GM18511 (cell line): ENCODE data around the gene PTGER4.
"Not testable (repeated sequence)": the region's sequence is repeated elsewhere in the genome, so short reads cannot be mapped to it uniquely, and the experiment has no call there.

ENCODE experiments used
- ATAC-seq: cut with Tn5 transposase; IDR thresholded peaks from one replicate; pipeline ENCODE4 v1.9.1; 2021; ENCODE audit warnings: mild to moderate bottlenecking, moderate library complexity; ENCODE audit not compliant: unreplicated experiment

The PTGER4 gene

DNA sequence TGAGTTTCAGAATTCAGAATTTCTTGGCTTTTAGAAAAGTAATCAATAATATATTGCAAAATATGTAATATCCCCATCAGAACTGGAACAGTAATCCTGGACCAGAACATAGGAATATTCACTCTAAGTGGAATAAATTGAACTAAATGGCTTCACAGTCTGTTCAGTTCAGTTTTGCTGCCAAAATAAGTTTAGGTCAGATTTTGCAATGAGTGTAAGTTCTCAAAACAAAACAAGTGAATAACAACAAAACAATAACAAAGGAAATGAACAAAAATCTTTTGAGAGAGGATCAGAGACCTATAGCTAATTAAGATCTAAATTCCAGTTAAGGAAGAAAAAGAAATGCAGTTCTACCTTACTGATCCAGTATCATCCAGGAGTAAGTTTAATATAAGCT is 9.3 kb downstream of the PTGER4 start:
- ATAC-seq = no peak

DNA sequence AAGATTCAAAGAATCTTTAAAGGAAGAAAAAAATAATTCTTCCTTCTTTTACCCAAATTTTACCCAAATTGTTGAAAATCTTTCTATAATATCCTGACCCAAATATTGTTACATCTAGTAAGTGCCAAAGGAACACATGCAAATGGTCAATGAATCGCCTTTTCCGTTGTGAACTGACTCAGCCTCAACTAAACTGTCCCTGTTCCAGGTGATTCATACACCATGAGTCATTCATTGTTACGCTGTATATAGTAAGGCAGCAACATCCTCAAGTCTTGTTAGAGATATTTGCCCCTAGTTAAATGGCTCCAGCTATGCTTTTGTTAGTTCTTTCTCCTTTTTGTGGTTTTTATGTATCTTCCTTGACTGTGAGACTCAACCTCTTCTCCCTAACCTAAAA is 9.7 kb downstream of the PTGER4 start:
- ATAC-seq = peak; percentile 74

DNA sequence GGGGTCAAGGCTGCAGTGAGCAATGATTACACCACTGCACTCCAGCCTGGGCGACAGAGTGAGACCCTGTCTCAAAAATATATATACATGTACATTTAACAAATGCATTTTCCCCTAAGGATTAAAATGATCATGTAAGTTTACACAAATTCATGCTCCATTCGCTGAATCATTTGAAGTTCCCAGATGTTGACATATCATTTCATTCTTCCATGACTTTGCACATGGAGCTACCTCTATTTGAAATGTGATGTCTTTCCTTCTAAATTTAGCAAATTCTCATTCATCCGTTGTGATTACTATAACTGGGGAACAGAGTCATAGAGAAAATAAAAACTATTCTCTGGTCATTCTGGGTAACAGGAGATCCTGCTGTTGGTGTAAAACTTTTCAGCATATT is 10.6 kb downstream of the PTGER4 start:
- no peak for ATAC-seq

DNA sequence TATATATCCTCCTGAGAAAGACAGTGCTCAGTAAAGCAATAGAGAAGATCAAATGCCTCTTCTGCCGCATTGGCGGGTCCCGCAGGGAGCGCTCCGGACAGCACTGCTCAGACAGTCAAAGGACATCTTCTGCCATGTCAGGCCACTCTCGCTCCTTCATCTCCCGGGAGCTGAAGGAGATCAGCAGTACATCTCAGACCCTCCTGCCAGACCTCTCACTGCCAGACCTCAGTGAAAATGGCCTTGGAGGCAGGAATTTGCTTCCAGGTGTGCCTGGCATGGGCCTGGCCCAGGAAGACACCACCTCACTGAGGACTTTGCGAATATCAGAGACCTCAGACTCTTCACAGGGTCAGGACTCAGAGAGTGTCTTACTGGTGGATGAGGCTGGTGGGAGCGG is 12.2 kb downstream of the PTGER4 start:
- ATAC-seq = no peak

DNA sequence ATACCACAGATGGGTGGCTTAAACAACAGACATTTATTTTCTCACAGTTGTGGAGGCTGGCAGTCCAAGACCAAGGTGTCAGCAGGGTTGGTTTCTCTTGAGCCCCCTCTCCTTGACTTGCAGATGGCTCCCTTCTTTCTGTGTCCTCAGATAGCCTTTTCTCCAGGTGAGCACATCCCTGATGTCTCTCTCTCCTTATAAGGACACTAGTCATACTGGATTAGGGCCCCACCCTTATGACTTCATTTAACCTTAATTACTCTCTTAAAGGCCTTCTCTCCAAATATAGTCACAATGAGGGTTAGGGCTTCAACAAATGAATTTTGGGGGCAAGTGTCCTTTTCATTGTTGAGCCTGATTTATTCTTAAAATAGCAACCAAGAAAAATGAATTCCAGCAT is 14.7 kb downstream of the PTGER4 start:
- no peak for ATAC-seq

DNA sequence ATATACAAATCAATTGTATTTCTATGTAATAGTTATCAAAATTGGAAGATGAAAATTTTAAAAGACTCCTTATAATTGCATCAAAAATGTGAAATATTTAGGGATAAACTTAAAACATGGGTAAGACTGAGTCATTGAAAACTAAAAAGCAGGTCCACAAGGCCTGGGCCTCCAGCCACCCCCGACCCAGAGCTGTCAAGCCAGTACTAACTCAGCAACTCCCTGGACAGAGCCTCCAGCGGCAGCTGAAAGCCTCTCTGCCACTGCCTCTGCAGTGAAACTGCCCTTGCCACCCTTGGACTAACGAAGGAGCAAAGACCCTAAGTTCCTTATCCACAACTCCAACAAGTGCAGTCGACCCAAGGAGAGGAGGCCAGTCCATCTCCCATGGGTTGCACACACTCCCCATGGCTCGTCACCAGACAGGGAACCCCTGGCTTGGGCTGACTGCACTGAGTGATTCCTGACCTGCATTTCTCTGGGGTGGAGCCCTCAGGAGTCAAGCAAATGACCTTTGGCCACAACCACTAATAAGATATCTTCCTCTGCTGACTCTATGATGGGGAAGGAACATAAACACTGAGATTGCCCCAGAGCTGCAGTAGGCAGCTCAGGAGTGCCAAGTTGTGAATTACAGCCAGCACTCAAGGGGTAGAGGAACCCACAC is 20.5 kb downstream of the PTGER4 start:
- ATAC-seq = no peak

DNA sequence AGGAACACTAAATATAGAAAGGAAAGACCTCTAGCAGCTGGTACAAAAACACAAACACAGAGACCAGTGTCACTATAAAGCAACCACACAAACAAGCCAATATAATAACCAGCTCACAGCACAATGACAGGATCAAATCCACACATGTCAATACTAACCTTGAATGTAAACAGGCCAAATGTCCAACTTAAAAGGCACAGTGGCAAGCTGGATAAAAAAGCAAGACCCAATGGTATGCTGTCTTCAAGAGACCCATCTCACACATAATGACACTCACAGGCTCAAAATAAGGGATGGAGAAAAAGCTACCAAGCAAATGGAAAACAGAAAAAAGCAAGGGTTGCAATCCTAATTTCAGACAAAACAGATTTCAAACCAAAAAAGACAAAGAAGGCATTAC is 22.3 kb downstream of the PTGER4 start:
- ATAC-seq = not testable (repeated sequence)

DNA sequence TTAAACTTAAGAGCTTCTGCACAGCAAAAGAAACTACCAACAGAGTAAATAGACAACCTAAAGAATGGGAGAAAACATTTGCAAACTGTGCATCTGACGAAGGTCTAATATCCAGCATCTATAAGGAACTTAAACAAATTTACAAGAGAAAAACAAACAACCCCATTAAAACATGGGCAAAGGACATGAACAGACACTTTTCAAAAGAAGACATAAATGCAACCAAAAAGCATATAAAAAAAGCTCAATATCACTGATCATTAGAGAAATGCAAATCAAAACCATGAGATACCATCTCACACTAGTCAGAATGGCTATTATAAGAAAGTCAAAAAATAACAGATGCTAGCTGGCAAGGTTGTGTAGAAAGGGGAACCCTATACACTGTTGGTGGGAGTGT is 25.8 kb downstream of the PTGER4 start:
- not testable (repeated sequence) for ATAC-seq

DNA sequence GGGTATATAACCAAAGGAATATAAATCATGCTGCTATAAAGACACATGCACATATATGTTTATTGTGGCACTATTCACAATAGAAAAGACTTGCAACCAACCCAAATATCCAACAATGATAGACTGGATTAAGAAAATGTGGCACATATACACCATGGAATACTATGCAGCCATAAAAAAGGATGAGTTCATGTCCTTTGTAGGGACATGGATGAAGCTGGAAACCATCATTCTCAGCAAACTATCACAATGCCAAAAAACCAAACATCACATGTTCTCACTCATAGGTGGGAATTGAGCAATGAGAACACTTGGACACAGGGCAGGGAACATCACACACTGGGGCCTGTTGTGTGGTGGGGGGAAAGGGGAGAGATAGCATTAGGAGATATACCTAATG is 30.9 kb downstream of the PTGER4 start:
- not testable (repeated sequence) for ATAC-seq

DNA sequence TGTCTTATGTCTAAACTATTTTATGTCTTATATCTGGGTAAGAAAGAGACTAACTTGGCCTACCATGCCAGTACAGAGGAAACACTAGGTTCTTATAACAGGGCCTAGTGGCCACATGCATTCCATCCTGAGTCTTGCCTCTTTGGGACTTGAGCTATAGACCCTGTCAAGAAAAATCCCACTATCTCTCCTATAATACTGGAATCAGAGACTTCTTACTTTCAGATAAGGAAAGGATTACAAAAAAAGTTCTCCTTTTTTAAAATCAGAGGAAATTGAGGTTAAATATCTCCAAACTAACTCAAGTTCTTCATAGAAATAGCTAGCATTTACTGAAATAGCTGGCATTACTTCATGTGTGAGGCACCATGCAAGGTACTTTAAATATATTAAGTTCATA is 34.3 kb downstream of the PTGER4 start:
- ATAC-seq = no peak

DNA sequence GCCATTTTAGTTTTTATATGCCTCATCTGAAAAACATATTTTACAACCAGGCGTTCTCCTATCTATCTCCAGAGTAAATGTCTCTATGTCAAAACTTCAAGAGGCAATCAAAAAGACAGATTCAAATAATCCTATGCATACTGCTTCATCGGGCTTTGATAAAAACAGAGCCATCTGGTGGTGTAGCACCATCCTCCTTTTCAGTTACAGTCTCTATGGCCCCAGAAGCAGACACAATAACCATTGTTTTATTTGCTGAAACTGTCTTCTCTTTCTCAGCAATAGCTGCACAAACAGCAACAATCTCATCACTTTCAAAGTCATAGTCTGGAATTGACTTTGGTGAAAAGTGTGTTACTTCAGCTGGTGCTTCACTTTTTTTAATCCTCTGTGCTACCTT is 36.3 kb downstream of the PTGER4 start:
- ATAC-seq = no peak

DNA sequence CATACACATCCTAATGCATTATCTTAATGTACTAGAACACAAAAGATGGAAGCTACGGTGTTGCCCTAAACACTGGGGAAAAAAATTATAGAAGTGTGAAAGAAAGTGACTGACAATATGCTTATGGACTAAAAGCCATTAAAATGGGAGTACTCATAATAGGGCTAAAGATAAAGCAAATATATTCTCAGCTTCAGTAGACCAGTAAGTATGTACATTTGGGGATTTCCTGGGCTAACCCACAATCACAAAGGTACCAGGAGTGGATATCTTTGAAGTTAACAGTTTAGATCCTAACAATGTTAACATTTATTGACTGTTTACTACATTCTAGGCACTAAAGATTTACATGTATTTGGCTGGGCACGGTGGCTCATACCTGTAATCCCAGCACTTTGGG is 36.9 kb downstream of the PTGER4 start:
- no peak for ATAC-seq

DNA sequence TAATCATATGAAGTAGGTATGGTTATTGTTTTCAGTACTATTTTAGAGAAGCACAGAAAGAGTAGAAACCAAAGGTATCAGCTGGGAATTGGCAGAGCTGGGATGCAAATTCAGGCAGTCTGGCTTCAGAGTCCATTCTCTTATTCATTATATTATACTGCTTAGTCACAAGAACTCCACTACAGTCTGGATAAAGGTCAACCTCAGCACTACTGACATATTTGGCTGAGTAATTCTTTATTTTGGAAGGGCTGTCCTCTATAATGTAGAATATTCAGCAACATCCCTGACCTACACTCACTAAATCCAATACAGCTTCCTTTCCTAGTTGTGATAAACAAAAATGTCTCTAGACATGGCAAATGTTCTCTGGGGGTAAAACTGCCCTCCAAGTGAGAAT is 37.6 kb downstream of the PTGER4 start:
- ATAC-seq = no peak

DNA sequence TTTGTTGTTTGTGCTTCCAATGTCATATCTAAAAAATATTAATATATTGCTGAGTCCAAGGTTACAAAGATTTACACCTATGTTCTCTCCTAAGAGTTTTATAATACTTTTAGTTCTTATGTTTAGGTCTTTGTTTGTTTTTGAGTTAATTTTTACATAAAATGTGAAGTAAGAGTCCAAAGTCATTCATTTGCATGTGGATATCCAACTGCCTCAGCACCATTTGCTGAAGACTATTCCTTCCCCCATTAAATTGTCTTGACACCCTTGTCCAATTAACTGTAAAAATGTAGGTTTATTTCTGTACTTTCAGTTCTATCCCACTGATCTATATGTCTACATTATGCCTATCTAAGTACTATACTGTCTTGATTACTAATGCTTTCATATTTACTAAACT is 40.4 kb downstream of the PTGER4 start:
- ATAC-seq = no peak

DNA sequence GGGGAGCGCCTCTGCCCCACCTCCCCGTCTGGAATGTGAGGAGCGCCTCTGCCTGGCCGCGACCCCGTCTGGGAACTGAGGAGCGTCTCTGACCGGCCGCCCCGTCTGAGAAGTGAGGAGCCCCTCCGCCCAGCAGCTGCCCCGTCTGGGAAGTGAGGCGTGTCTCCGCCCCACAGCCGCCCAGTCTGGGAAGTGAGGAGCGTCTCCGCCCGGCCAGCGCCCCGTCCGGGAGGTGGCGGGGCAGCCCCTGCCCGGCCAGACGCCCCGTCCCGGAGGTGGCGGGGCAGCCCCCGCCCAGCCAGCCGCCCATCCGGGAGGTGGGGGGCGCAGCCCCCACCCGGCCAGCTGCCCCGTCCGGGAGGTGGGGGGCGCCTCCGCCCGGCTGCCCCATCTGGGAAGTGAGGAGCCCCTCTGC is 42.8 kb downstream of the PTGER4 start:
- not testable (repeated sequence) for ATAC-seq

DNA sequence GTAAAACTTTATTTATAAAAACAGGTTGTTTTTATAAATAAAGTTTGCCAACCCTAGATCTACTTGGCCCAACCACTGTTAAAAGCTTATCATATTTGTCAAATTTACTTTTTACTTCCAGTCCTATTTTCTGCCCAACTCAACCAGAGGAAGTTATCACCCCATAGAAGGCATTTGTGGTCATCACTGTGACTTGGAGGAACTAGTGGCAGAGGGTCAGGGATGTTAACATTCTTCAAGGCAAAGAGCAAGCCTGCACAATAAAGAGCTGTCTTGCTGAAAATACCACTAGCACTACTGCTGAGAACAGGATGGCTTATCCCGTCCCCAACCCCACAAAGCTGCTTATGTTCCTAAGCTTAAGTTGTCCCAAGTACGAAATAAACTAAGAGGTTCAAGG is 53.7 kb downstream of the PTGER4 start:
- no peak for ATAC-seq

DNA sequence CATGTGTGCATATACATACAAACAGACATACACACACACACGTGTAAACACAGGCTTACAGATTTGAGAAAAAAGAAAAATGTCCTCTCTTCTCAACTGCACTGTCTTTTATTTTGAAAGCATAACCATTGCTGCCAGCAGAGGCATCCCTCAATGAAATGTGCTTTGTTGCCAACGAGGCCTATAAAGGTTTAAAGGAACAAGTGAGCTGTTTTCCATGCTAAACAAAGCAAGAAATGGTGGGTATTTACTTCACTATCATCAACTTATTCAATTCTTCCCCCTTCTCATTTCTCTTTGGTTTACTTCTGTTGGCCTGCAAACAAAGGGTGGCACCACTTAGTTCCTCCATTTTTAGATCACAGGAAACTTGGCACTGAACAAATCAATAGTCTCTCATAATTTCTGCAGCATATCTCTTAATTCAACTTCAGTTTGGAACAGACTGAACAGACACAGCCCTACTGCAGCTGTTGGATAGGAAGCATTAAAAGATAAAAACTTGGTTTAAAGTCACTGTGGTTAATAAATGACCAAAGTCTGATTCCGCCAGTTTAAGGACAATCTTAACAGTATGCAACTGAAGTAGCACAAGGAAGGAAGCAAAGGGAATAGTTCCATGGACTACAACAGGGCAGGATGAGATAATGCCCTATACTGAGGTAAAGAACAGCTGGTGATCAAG is 54.3 kb downstream of the PTGER4 start:
- ATAC-seq = no peak

DNA sequence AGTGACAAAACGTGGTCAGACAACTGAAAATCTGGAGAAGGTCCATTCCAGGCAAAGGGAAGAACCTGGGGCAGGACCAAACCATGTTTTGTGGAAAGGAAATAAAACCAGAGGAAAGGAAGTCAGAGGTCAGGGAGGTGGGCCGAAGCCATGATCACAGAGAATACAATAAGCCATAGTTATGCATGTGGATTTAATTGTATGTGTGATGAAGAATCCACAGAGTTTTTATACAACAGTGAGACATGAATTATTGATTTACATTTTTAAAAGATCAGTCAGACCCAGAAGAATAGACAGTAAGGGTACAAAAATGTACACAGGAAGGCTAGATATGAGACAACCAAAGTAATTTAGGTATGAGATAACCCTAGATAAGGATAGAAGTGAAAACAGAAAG is 55.3 kb downstream of the PTGER4 start:
- ATAC-seq = no peak

DNA sequence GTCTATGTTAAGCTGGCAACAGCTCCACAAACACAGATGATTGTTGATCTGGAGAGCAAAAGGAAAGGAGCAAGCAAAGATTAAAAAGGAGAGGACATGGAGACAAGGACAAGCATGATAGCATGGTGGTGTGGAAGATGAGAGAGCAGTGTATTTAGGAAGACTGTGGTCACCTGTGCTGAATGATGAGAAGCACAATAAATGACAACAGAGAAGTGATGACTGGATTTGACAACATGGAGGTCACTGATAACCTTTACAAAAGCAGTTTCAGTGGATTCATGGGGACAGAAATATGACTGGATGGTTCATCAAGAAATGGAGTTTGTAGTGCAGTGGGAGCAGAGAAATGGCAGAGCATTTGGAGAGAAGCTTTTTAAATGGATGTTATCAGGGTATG is 55.9 kb downstream of the PTGER4 start:
- no peak for ATAC-seq

DNA sequence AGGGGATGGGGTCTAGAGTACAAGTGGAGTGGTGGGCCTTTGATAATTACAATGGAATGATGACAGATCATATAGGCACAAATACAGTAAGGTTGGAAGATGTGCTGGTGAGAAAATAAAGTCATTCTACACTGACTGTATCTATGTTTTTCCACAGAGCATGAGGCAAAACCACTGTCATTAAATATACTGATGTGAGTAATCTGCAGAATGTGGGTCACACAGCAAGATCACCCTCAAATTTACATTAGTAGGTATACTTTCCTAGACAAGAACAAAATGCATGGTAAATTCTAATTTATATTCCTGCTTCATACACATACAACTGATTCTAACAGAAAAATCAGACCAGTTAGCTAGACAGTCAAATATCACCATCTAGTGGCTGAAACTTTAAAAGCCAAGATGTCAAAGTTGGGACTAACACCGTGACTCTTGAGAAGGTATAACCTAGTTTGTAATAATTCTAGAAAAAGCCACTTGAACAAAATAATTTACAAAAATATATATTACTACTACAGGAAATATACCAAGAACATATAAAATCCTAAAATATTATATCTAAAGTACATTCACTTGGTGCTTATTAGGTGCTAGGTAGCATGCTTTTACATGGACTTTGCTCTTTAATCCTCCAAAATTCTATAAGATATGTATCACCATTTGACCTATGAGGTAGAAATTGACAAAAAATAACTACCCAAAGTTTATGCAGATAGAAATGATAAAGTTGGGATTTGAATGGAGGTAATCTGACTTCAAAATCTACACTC is 56.6 kb downstream of the PTGER4 start:
- peak; percentile 89 for ATAC-seq

DNA sequence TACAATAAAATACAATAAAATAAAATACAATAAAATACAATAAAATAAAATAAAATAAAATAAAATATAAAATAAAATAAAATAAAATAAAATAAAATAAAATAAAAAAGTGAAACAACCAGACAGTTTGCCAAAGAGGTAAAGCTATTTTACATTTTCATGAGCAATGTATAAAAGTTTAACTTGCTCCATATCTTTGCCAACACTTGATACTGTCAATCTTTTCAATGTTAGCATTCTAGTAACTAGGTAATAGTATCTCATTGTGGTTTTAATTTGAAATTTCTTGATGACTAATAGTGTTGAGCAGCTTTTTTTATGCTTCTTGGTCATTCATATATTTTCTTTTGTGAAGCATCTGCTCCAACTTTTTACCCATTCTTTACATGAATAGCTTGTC is 58.8 kb downstream of the PTGER4 start:
- no peak for ATAC-seq
